Right lobe of liver (tissue), 4 donors: ENCODE results near the gene NR1H4.

Experiments
- POLR2A ChIP-seq: fragments of 450-650 bp; IDR thresholded peaks from one replicate; pipeline ENCODE4 v1.6.1; 2017; ENCODE audit warnings: antibody characterized with exemption, mild to moderate bottlenecking
- TF ChIP-seq, protein P1 (sequence below), 4 donors: fragments of 200-600 bp in 3 of 4; fragments of 450-650 bp in 1 of 4; IDR thresholded peaks; one replicate each; pipeline versions ENCODE4 v1.5.1 to v1.8.0; 2016 to 2022; ENCODE audit warnings: antibody characterized with exemption in 4 of 4, mild to moderate bottlenecking in 2 of 4
- donor health status: DM: no; HTN: no; CAD: no.
- donor health status: DM: no; HTN: no; CAD: no.
- donor health status: DM: no; HTN: yes; CAD: no.

- TF ChIP-seq, protein P1, sequence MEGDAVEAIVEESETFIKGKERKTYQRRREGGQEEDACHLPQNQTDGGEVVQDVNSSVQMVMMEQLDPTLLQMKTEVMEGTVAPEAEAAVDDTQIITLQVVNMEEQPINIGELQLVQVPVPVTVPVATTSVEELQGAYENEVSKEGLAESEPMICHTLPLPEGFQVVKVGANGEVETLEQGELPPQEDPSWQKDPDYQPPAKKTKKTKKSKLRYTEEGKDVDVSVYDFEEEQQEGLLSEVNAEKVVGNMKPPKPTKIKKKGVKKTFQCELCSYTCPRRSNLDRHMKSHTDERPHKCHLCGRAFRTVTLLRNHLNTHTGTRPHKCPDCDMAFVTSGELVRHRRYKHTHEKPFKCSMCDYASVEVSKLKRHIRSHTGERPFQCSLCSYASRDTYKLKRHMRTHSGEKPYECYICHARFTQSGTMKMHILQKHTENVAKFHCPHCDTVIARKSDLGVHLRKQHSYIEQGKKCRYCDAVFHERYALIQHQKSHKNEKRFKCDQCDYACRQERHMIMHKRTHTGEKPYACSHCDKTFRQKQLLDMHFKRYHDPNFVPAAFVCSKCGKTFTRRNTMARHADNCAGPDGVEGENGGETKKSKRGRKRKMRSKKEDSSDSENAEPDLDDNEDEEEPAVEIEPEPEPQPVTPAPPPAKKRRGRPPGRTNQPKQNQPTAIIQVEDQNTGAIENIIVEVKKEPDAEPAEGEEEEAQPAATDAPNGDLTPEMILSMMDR (IDR thresholded peaks at IDR 0.05): no peak
- TF ChIP-seq POLR2A: no peak
Measured at GRCh38 chr12:100472325-100472724, 1.3 kb upstream of the NR1H4 start.
